Mesendoderm (in vitro differentiated cells): ENCODE results near the gene GDPGP1.

Experiments used
- DNase-seq: peaks from one replicate; pipeline ENCODE4 v3.0.0; 2013
- H2AK5ac ChIP-seq: 2 replicates; pipeline ENCODE4 v1.6.1; 2013; ENCODE audit warnings: low read length, inconsistent platforms
- H2BK120ac ChIP-seq: 2 replicates; pipeline ENCODE4 v1.6.1; 2013; ENCODE audit warnings: low read depth, mild to moderate bottlenecking, low read length, moderate library complexity, mixed read lengths
- H2BK15ac ChIP-seq: replicated peaks from 2 replicates; pipeline ENCODE4 v1.6.1; 2013; ENCODE audit warnings: low read depth, mild to moderate bottlenecking, moderate library complexity
- H2BK5ac ChIP-seq: 2 replicates; pipeline ENCODE4 v1.6.1; 2013; ENCODE audit warnings: low read length, inconsistent platforms
- H3K18ac ChIP-seq: 2 replicates; pipeline ENCODE4 v1.6.1; 2013; ENCODE audit warnings: mild to moderate bottlenecking, low read length, mixed read lengths
- H3K23ac ChIP-seq: one replicate; pipeline ENCODE4 v1.6.1; 2013; ENCODE audit warnings: low read length
- H3K27ac ChIP-seq: 2 replicates; pipeline ENCODE4 v1.5.1; 2013; ENCODE audit warnings: low read depth, mild to moderate bottlenecking, inconsistent platforms, low read length, moderate library complexity
- H3K27me3 ChIP-seq: 2 replicates; pipeline ENCODE4 v1.6.1; 2013; ENCODE audit warnings: low read length, control low read depth, mild to moderate bottlenecking, inconsistent platforms; ENCODE audit not compliant: insufficient read depth, poor library complexity
- H3K36me3 ChIP-seq: 2 replicates; pipeline ENCODE4 v1.6.1; 2013; ENCODE audit warnings: low read length, inconsistent platforms; ENCODE audit not compliant: control insufficient read depth, insufficient read depth
- H3K4ac ChIP-seq: one replicate; pipeline ENCODE4 v1.6.1; 2013; ENCODE audit warnings: low read depth, mild to moderate bottlenecking, low read length, moderate library complexity
- H3K4me1 ChIP-seq: 2 replicates; pipeline ENCODE4 v1.6.1; 2013; ENCODE audit warnings: low read depth, low read length, inconsistent platforms; ENCODE audit not compliant: control insufficient read depth
- H3K4me2 ChIP-seq: 2 replicates; pipeline ENCODE4 v1.6.1; 2013; ENCODE audit warnings: low read length
- H3K4me3 ChIP-seq: 2 replicates; pipeline ENCODE4 v1.5.1; 2013; ENCODE audit warnings: mild to moderate bottlenecking, low read length
- H3K56ac ChIP-seq: one replicate; pipeline ENCODE4 v1.6.1; 2013; ENCODE audit warnings: low read length
- H3K79me1 ChIP-seq: 2 replicates; pipeline ENCODE4 v1.6.1; 2013; ENCODE audit warnings: low read length, inconsistent platforms
- H3K79me2 ChIP-seq: 2 replicates; pipeline ENCODE4 v1.6.1; 2013; ENCODE audit warnings: mild to moderate bottlenecking, low read length; ENCODE audit not compliant: control insufficient read depth, insufficient read depth
- H3K9ac ChIP-seq: 2 replicates; pipeline ENCODE4 v1.6.1; 2013; ENCODE audit warnings: low read length, inconsistent platforms
- H4K5ac ChIP-seq: one replicate; pipeline ENCODE4 v1.6.1; 2013; ENCODE audit warnings: low read length
- H4K8ac ChIP-seq: one replicate; pipeline ENCODE4 v1.6.1; 2013; ENCODE audit warnings: low read depth, mild to moderate bottlenecking, control low read depth, low read length, moderate library complexity
- WGBS: extraction: QIAGEN DNeasy Blood & Tissue Kit; methylation state at CpG from one replicate; pipeline ENCODE4 v1.1.7; 2013; ENCODE audit warnings: low lambda C conversion rate, missing lambda C conversion rate; ENCODE audit not compliant: insufficient coverage; ENCODE audit errors: extremely low coverage; 5-methylcytosine and 5-hydroxymethylcytosine counted together

Gene GDPGP1

DNA sequence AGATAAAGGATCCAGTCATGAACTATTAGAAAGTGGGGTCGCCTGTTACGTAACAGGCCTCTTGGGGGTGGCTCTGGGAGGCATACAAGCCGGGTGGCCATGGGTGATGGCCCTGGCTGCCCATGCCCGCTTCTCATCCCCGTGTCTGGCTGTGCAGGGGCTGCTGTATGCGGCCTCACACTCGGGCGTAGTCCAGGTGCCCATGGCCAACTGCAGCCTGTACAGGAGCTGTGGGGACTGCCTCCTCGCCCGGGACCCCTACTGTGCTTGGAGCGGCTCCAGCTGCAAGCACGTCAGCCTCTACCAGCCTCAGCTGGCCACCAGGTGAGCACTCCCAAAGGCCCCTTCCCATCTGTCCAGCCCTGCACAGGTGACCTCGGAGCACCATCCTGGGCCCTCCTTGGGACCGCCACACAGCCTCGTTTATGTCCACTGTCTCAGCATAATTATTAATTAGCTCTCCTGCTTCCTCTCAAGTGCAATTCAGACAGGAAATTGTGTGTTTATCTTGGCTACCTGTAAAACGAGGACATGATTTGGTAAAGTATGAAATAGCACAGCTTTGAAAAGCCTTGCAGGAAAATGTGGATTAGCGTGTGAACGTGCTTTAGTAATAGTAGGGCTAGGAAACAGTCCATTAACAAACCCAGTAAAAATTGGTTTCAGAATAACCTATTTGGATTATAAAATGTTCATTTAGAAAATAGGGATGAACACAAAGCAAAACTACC is 8.3 kb upstream of the GDPGP1 start:
- Histone ChIP-seq H3K23ac (no peak overlapping the region), H3K4me3 (no peak overlapping the region), H3K36me3 (peaks cover 5% of the 10 kb centered on the region)

DNA sequence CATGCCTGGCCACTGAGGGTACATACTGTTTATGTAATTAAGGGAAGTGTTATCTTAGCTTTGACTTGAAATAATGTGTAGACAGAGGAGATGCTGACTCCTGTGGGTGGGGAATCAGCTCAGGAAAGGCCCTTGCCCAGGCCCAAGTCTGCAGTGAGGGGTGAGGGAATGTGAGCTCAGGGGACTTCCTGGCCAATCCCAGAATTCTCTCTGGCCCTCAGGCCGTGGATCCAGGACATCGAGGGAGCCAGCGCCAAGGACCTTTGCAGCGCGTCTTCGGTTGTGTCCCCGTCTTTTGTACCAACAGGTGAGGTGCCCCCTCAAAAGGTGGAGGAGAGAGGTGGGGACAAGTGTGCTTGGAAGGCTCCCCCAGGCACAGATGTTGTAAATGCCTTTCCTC is 6.7 kb upstream of the GDPGP1 start:
- WGBS: no CpG with 5 or more reads among the region's 7 CpGs
- no peak for DNase-seq
- H4K5ac ChIP-seq: no peak overlapping the region
- no peak overlapping the region for H3K4me2 ChIP-seq
- H2BK120ac ChIP-seq: no peak overlapping the region
- H2BK15ac ChIP-seq: no peak overlapping the region
- no peaks in the 10 kb centered on the region for H3K79me2 ChIP-seq
- H4K8ac ChIP-seq: no peak overlapping the region
- no peak overlapping the region for H2AK5ac ChIP-seq
- no peak overlapping the region for H2BK5ac ChIP-seq
- H3K27ac ChIP-seq: no peak overlapping the region
- no peak overlapping the region for H3K56ac ChIP-seq
- H3K4me1 ChIP-seq: no peaks in the 10 kb centered on the region
- H3K4me3 ChIP-seq: no peak overlapping the region
- no peak overlapping the region for H3K4ac ChIP-seq
- no peak overlapping the region for H3K18ac ChIP-seq
- H3K23ac ChIP-seq: no peak overlapping the region
- no peaks in the 10 kb centered on the region for H3K27me3 ChIP-seq
- no peaks in the 10 kb centered on the region for H3K79me1 ChIP-seq
- H3K36me3 ChIP-seq: peaks cover 6% of the 10 kb centered on the region
- no peak overlapping the region for H3K9ac ChIP-seq

More for the DNA sequence above, 8.3 kb upstream of the GDPGP1 start:
- Histone ChIP-seq H4K8ac (no peak overlapping the region), H2AK5ac (no peak overlapping the region), H3K79me1 (no peaks in the 10 kb centered on the region), H3K4me2 (no peak overlapping the region), H3K56ac (no peak overlapping the region), H3K4ac (no peak overlapping the region), H2BK120ac (no peak overlapping the region), H2BK15ac (no peak overlapping the region), H4K5ac (no peak overlapping the region), H3K27me3 (no peaks in the 10 kb centered on the region), H3K18ac (no peak overlapping the region), H3K27ac (no peak overlapping the region), H3K9ac (no peak overlapping the region), H2BK5ac (no peak overlapping the region), H3K4me1 (no peaks in the 10 kb centered on the region), H3K79me2 (no peaks in the 10 kb centered on the region)
- no CpG with 5 or more reads among the region's 18 CpGs for WGBS
- no peak for DNase-seq

DNA sequence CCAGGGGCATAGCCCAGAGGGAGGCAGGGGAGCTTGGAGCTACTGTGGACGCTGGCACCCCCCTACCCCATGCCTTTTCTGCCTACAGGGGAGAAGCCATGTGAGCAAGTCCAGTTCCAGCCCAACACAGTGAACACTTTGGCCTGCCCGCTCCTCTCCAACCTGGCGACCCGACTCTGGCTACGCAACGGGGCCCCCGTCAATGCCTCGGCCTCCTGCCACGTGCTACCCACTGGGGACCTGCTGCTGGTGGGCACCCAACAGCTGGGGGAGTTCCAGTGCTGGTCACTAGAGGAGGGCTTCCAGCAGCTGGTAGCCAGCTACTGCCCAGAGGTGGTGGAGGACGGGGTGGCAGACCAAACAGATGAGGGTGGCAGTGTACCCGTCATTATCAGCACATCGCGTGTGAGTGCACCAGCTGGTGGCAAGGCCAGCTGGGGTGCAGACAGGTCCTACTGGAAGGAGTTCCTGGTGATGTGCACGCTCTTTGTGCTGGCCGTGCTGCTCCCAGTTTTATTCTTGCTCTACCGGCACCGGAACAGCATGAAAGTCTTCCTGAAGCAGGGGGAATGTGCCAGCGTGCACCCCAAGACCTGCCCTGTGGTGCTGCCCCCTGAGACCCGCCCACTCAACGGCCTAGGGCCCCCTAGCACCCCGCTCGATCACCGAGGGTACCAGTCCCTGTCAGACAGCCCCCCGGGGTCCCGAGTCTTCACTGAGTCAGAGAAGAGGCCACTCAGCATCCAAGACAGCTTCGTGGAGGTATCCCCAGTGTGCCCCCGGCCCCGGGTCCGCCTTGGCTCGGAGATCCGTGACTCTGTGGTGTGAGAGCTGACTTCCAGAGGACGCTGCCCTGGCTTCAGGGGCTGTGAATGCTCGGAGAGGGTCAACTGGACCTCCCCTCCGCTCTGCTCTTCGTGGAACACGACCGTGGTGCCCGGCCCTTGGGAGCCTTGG is 5.9 kb upstream of the GDPGP1 start:
- Histone ChIP-seq H3K36me3 (peaks cover 6% of the 10 kb centered on the region), H2AK5ac (no peak overlapping the region)

DNA sequence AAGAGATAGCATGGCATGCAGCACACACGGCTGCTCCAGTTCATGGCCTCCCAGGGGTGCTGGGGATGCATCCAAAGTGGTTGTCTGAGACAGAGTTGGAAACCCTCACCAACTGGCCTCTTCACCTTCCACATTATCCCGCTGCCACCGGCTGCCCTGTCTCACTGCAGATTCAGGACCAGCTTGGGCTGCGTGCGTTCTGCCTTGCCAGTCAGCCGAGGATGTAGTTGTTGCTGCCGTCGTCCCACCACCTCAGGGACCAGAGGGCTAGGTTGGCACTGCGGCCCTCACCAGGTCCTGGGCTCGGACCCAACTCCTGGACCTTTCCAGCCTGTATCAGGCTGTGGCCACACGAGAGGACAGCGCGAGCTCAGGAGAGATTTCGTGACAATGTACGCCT is 5.0 kb upstream of the GDPGP1 start:
- H3K36me3 ChIP-seq: peaks cover 6% of the 10 kb centered on the region
- WGBS: no CpG with 5 or more reads among the region's 15 CpGs
- no peak overlapping the region for H2BK15ac ChIP-seq

More for the DNA sequence above, 5.9 kb upstream of the GDPGP1 start:
- no peak overlapping the region for H3K4me2 ChIP-seq
- H2BK5ac ChIP-seq: no peak overlapping the region
- H3K4ac ChIP-seq: no peak overlapping the region
- H3K79me1 ChIP-seq: no peaks in the 10 kb centered on the region
- H3K79me2 ChIP-seq: no peaks in the 10 kb centered on the region
- no peak overlapping the region for H4K8ac ChIP-seq
- no peak overlapping the region for H3K18ac ChIP-seq
- H4K5ac ChIP-seq: no peak overlapping the region
- H3K27me3 ChIP-seq: no peaks in the 10 kb centered on the region
- no peak overlapping the region for H3K9ac ChIP-seq
- DNase-seq: no peak
- no CpG with 5 or more reads among the region's 38 CpGs for WGBS
- H3K4me3 ChIP-seq: no peak overlapping the region
- no peak overlapping the region for H3K27ac ChIP-seq
- H2BK120ac ChIP-seq: no peak overlapping the region
- no peak overlapping the region for H3K56ac ChIP-seq
- H3K23ac ChIP-seq: no peak overlapping the region
- H3K4me1 ChIP-seq: no peaks in the 10 kb centered on the region
- no peak overlapping the region for H2BK15ac ChIP-seq

DNA sequence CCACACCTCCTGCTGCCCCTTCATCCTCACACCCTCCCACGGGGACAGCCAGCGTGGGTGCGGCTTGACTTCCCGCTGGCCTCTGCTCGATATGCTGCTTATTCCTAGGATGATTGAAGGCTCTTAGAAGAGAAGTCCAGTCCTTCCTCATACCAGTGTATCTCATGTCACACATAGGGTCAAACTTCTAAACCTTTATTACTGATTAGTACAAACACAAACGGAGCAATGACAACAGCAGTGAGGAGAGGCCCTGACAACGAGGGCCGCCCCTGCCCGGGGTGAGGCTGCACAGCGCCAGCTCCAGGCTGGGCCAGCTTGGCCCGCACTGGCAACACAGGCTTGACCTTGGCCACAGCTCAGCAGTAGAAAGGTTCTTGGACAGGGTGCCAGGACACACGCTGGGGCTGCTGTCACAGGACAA is 3.9 kb upstream of the GDPGP1 start:
- H3K27me3 ChIP-seq: no peaks in the 10 kb centered on the region
- no peak overlapping the region for H2BK15ac ChIP-seq
- no peak overlapping the region for H3K4me2 ChIP-seq
- H2BK5ac ChIP-seq: no peak overlapping the region
- H3K18ac ChIP-seq: no peak overlapping the region
- WGBS: no CpG with 5 or more reads among the region's 12 CpGs
- no peak for DNase-seq
- H3K4me1 ChIP-seq: peaks cover 2% of the 10 kb centered on the region
- H4K8ac ChIP-seq: no peak overlapping the region
- H3K4me3 ChIP-seq: no peak overlapping the region
- peaks cover 6% of the 10 kb centered on the region for H3K36me3 ChIP-seq
- no peak overlapping the region for H3K23ac ChIP-seq
- no peaks in the 10 kb centered on the region for H3K79me1 ChIP-seq
- no peak overlapping the region for H2BK120ac ChIP-seq
- H3K79me2 ChIP-seq: no peaks in the 10 kb centered on the region
- H3K9ac ChIP-seq: no peak overlapping the region
- H4K5ac ChIP-seq: no peak overlapping the region
- H3K4ac ChIP-seq: no peak overlapping the region
- no peak overlapping the region for H3K56ac ChIP-seq
- H3K27ac ChIP-seq: no peak overlapping the region
- H2AK5ac ChIP-seq: no peak overlapping the region

More for the DNA sequence above, 5.0 kb upstream of the GDPGP1 start:
- Histone ChIP-seq H3K27ac (no peak overlapping the region), H4K8ac (no peak overlapping the region), H3K27me3 (no peaks in the 10 kb centered on the region), H4K5ac (no peak overlapping the region), H3K79me1 (no peaks in the 10 kb centered on the region), H3K4ac (no peak overlapping the region), H2AK5ac (no peak overlapping the region), H2BK120ac (no peak overlapping the region), H3K79me2 (no peaks in the 10 kb centered on the region), H3K4me2 (no peak overlapping the region), H3K18ac (no peak overlapping the region), H3K9ac (no peak overlapping the region), H3K4me1 (no peaks in the 10 kb centered on the region), H3K56ac (no peak overlapping the region), H3K4me3 (no peak overlapping the region), H2BK5ac (no peak overlapping the region), H3K23ac (no peak overlapping the region)
- DNase-seq: no peak
